K562 (cell line): ENCODE results near the gene XPR1. TPM values are rescaled to one million over a fixed set of nuclear protein-coding genes. Genes with fewer than 3 reads are reported as not detected.

Experiments used
- CBFA2T3 ChIP-seq: fragments of 450-650 bp; IDR thresholded peaks from 2 replicates; pipeline ENCODE4 v1.6.1; 2017
- ESRRB ChIP-seq: fragments of 250-450 bp; sonication (Bioruptor Pico); IDR thresholded peaks from 2 replicates; pipeline ENCODE4 v1.5.0; 2020; ENCODE audit warnings: mild to moderate bottlenecking, moderate library complexity, borderline replicate concordance
- FOXA1 ChIP-seq: fragments of 450-650 bp; IDR thresholded peaks from 2 replicates; pipeline ENCODE4 v1.6.1; 2016; ENCODE audit warnings: mild to moderate bottlenecking, borderline replicate concordance
- GTF2B ChIP-seq: IDR thresholded peaks from 2 replicates; pipeline ENCODE4 v1.6.1; 2011; ENCODE audit not compliant: insufficient read length; ENCODE audit errors: extremely low read depth
- HMG20B ChIP-seq: fragments of 250-450 bp; sonication (Bioruptor Pico); IDR thresholded peaks from 2 replicates; pipeline ENCODE4 v1.5.0; 2021; ENCODE audit warnings: mild to moderate bottlenecking
- JUN ChIP-seq, 2 experiments: sonication (generic) in 1 of 2; formaldehyde crosslinking in 1 of 2; IDR thresholded peaks; 2 replicates each; pipeline versions ENCODE4 v1.6.1 to v1.8.0; 2012 to 2022; ENCODE audit warnings: borderline replicate concordance in 2 of 2, mild to moderate bottlenecking in 2 of 2, improper control_type of control experiment in 1 of 2, low read depth in 1 of 2, low read length in 1 of 2, missing genetic modification reagents in 1 of 2
- MCM5 ChIP-seq: fragments of 450-650 bp; IDR thresholded peaks from 2 replicates; pipeline ENCODE4 v1.6.1; 2016; ENCODE audit warnings: low read depth
- POLR2H ChIP-seq: IDR thresholded peaks from 2 replicates; pipeline ENCODE4 v1.6.1; 2016; ENCODE audit warnings: missing genetic modification characterization, low read depth, mild to moderate bottlenecking, control low read depth, missing compliant biosample characterization, moderate library complexity
- RBBP5 ChIP-seq: fragments of 200-600 bp; sonication (generic); IDR thresholded peaks from 2 replicates; pipeline ENCODE4 v1.6.1; 2012; ENCODE audit warnings: borderline replicate concordance, mild to moderate bottlenecking, low read length, control low read depth, inconsistent platforms; ENCODE audit not compliant: insufficient read depth, poor library complexity, severe bottlenecking
- RBM15 ChIP-seq: fragments of 200-400 bp; formaldehyde crosslinking; IDR thresholded peaks from 2 replicates; pipeline ENCODE4 v1.6.1; 2018; ENCODE audit warnings: mild to moderate bottlenecking, low read length, moderate library complexity; ENCODE audit not compliant: insufficient read depth
- RFX5 ChIP-seq: IDR thresholded peaks from 2 replicates; pipeline ENCODE4 v1.6.1; 2011; ENCODE audit warnings: low read depth, mild to moderate bottlenecking, improper control_type of control experiment, low read length
- SNIP1 ChIP-seq: fragments of 450-650 bp; IDR thresholded peaks from 2 replicates; pipeline ENCODE4 v1.7.1; 2017; ENCODE audit warnings: low read depth, mild to moderate bottlenecking
- TCF3 ChIP-seq: sonication (generic); formaldehyde crosslinking; IDR thresholded peaks from 2 replicates; pipeline ENCODE4 v1.4.0; 2020; ENCODE audit warnings: mild to moderate bottlenecking, missing genetic modification reagents
- TFAP4 ChIP-seq: sonication (generic); formaldehyde crosslinking; IDR thresholded peaks from 2 replicates; pipeline ENCODE4 v1.8.0; 2022; ENCODE audit warnings: missing genetic modification reagents, mild to moderate bottlenecking, moderate library complexity, borderline replicate concordance
- TGIF2 ChIP-seq: sonication (generic); formaldehyde crosslinking; IDR thresholded peaks from 2 replicates; pipeline ENCODE4 v1.8.1; 2022; ENCODE audit warnings: mild to moderate bottlenecking, missing genetic modification reagents, moderate library complexity
- ZBTB34 ChIP-seq: fragments of 250-450 bp; sonication (Bioruptor Pico); IDR thresholded peaks from 2 replicates; pipeline ENCODE4 v1.8.0; 2021; ENCODE audit warnings: mild to moderate bottlenecking, moderate library complexity
- ZC3H4 ChIP-seq: sonication (generic); formaldehyde crosslinking; IDR thresholded peaks from 2 replicates; pipeline ENCODE4 v1.9.0; 2021; ENCODE audit warnings: missing genetic modification reagents, borderline replicate concordance
- ZNF41 ChIP-seq: fragments of 250-450 bp; sonication (Bioruptor Pico); conservative IDR thresholded peaks from 2 replicates; pipeline ENCODE4 v1.4.0; 2020; ENCODE audit warnings: mild to moderate bottlenecking
- ZNF431 ChIP-seq: sonication (generic); formaldehyde crosslinking; IDR thresholded peaks from 2 replicates; pipeline ENCODE4 v1.8.0; 2022; ENCODE audit warnings: mild to moderate bottlenecking, missing genetic modification reagents
- ZNF444 ChIP-seq: fragments of 250-450 bp; sonication (Bioruptor Pico); IDR thresholded peaks from 2 replicates; pipeline ENCODE4 v1.4.0; 2020; ENCODE audit warnings: mild to moderate bottlenecking, moderate library complexity
- ZNF511 ChIP-seq: sonication (generic); formaldehyde crosslinking; IDR thresholded peaks from 2 replicates; pipeline ENCODE4 v1.8.0; 2022; ENCODE audit warnings: mild to moderate bottlenecking, missing genetic modification reagents
- ZNF75A ChIP-seq: fragments of 450-650 bp; formaldehyde crosslinking; IDR thresholded peaks from 2 replicates; pipeline ENCODE4 v1.4.0; 2020; ENCODE audit warnings: mild to moderate bottlenecking
- ZNF77 ChIP-seq: fragments of 250-450 bp; sonication (Bioruptor Pico); IDR thresholded peaks from 2 replicates; pipeline ENCODE4 v1.5.0; 2020
- polyA plus RNA-seq, 8 experiments: library from polyadenylated mRNA; depleted of rRNA in 4 of 8; stranded (reverse) in 5 of 8; unstranded in 3 of 8; fragments of >200 nt; fragmentation: Nextera tagmentation in 2 of 8; fragmentation: Illumina TruSeq in 1 of 8; extraction: Ambion mirVana in 2 of 8; extraction: Trizol in 1 of 8; gene quantifications; 2 replicates each; pipeline versions ENCODE4 v1.2.1 to v1.2.3, GENCODE V29; 2011 to 2014; ENCODE audit warnings: inconsistent platforms in 1 of 8, missing spikeins in 1 of 8
- total RNA-seq, 7 experiments: library from RNA; depleted of rRNA in 6 of 7; stranded (reverse); fragments of >200 nt in 6 of 7; fragmentation: Illumina TruSeq in 2 of 7; extraction: Trizol in 2 of 7; gene quantifications; 2 replicates each; pipeline versions ENCODE4 v1.2.1 to v1.2.3, GENCODE V29; 2011 to 2021; ENCODE audit warnings: low replicate concordance in 1 of 7

Gene XPR1
- total and polyA plus RNA-seq, 9 of the 15 experiments (the other 6 are each of a cell fraction or from before 2014, with no cell fraction given): 3.0 to 66.2 (median 38.6) TPM

GRCh38 chr1:180611016-180611930 lies 20.5 kb upstream of the XPR1 start (continued):
- peak; percentile 87 for TF ChIP-seq TCF3 (CRISPR knock-in tag)
- TF ChIP-seq RBBP5: peak; percentile 68
- no peak for TF ChIP-seq MCM5
- no peak for TF ChIP-seq ZNF41 (CRISPR knock-in tag)
- no peak for TF ChIP-seq RBM15
- TF ChIP-seq RFX5: 0 out of 2 replicates have a peak, but pooled peaks have one; percentile 51
- no peak for TF ChIP-seq ZNF75A (CRISPR knock-in tag)
- no peak for TF ChIP-seq SNIP1
- no peak for TF ChIP-seq ZNF511 (CRISPR knock-in tag)
- peak; percentile 86 for TF ChIP-seq POLR2H (tag)
- TF ChIP-seq ZC3H4 (CRISPR knock-in tag): no peak
- TF ChIP-seq ZNF431 (CRISPR knock-in tag): no peak; the same call in 1 of the 2 replicates
- no peak for TF ChIP-seq FOXA1
- no peak for TF ChIP-seq TGIF2 (CRISPR knock-in tag)
- no peak for TF ChIP-seq ZNF77 (CRISPR knock-in tag)
- no peak for TF ChIP-seq ESRRB (CRISPR knock-in tag)
- TF ChIP-seq HMG20B (CRISPR knock-in tag): no peak
- no peak for TF ChIP-seq ZNF444 (CRISPR knock-in tag)
- peak; percentile 89 for TF ChIP-seq CBFA2T3
- peak; percentile 42 for TF ChIP-seq TFAP4 (CRISPR knock-in tag)
- TF ChIP-seq GTF2B: no peak
- TF ChIP-seq JUN (IDR thresholded peaks at IDR 0.05; ENCODE audit: borderline replicate concordance, low read depth, low read length): peak; percentile 75; the same call in 1 of the 2 replicates
- peak; percentile 29; the same call in 1 of the 2 replicates for TF ChIP-seq JUN (CRISPR knock-in tag; IDR thresholded peaks at IDR 0.05; ENCODE audit: borderline replicate concordance)
- TF ChIP-seq ZBTB34: no peak
